Muscle layer of duodenum (tissue), 2 donors: ENCODE data around the gene SUPT3H.
"Not testable (repeated sequence)": the region's sequence is repeated elsewhere in the genome, so short reads cannot be mapped to it uniquely, and the experiment has no call there.

Experiments
- H3K27ac ChIP-seq: one replicate; pipeline ENCODE4 v1.7.0; 2013; ENCODE audit warnings: mild to moderate bottlenecking, low read length
- H3K27me3 ChIP-seq: one replicate; pipeline ENCODE4 v1.7.0; 2013; ENCODE audit warnings: low read depth, mild to moderate bottlenecking, control low read depth, low read length
- H3K36me3 ChIP-seq, 2 donors: one replicate each; pipeline ENCODE4 v1.7.0; 2013; ENCODE audit warnings: low read length in 2 of 2, control low read depth in 1 of 2, mild to moderate bottlenecking in 1 of 2; ENCODE audit not compliant: insufficient read depth in 2 of 2, control insufficient read depth in 1 of 2
- H3K4me1 ChIP-seq, 2 donors: one replicate each; pipeline ENCODE4 v1.7.0; 2013; ENCODE audit warnings: low read length in 2 of 2, mild to moderate bottlenecking in 2 of 2, control low read depth in 1 of 2, moderate library complexity in 1 of 2; ENCODE audit not compliant: insufficient read depth in 2 of 2, control insufficient read depth in 1 of 2
- H3K4me3 ChIP-seq, 2 donors: one replicate each; pipeline ENCODE4 v1.7.0; 2013; ENCODE audit warnings: low read length in 2 of 2, low read depth in 1 of 2, mild to moderate bottlenecking in 1 of 2
- H3K9me3 ChIP-seq, 2 donors: one replicate each; pipeline ENCODE4 v1.7.0; 2013; ENCODE audit warnings: low read length in 2 of 2, control low read depth in 1 of 2, mild to moderate bottlenecking in 1 of 2; ENCODE audit not compliant: control insufficient read depth in 1 of 2
- donor health status: healthy.

SUPT3H gene

GRCh38 chr6:45047573-45047972 lies 330.2 kb downstream of the SUPT3H start:
- Histone ChIP-seq H3K9me3 (no peaks in the 10 kb centered on the region), H3K27ac (no peak overlapping the region), H3K36me3 (no peaks in the 10 kb centered on the region), H3K4me1 (no peaks in the 10 kb centered on the region), H3K27me3 (no peaks in the 10 kb centered on the region), H3K4me3 (no peak overlapping the region)

GRCh38 chr6:45045253-45045601 lies 332.5 kb downstream of the SUPT3H start:
- no peaks in the 10 kb centered on the region for H3K36me3 ChIP-seq
- no peak overlapping the region for H3K4me3 ChIP-seq
- H3K4me1 ChIP-seq = no peaks in the 10 kb centered on the region
- no peaks in the 10 kb centered on the region for H3K9me3 ChIP-seq
- H3K27me3 ChIP-seq = no peaks in the 10 kb centered on the region
- H3K27ac ChIP-seq = no peak overlapping the region

GRCh38 chr6:45044510-45045252 lies 333.1 kb downstream of the SUPT3H start:
- no peaks in the 10 kb centered on the region for H3K4me1 ChIP-seq
- no peak overlapping the region for H3K4me3 ChIP-seq
- no peaks in the 10 kb centered on the region for H3K9me3 ChIP-seq
- H3K27ac ChIP-seq = no peak overlapping the region
- H3K36me3 ChIP-seq = no peaks in the 10 kb centered on the region
- H3K27me3 ChIP-seq = no peaks in the 10 kb centered on the region

GRCh38 chr6:45044086-45044485 lies 333.6 kb downstream of the SUPT3H start:
- no peak overlapping the region for H3K27ac ChIP-seq
- no peaks in the 10 kb centered on the region for H3K9me3 ChIP-seq
- no peaks in the 10 kb centered on the region for H3K4me1 ChIP-seq
- H3K4me3 ChIP-seq = no peak overlapping the region
- H3K27me3 ChIP-seq = no peaks in the 10 kb centered on the region
- H3K36me3 ChIP-seq = no peaks in the 10 kb centered on the region

GRCh38 chr6:45042673-45043072 lies 335.1 kb downstream of the SUPT3H start:
- H3K36me3 ChIP-seq, H3K9me3 ChIP-seq: not testable (repeated sequence)

GRCh38 chr6:45038226-45038625 lies 339.5 kb downstream of the SUPT3H start:
- H3K4me3 ChIP-seq = no peak overlapping the region
- H3K27me3 ChIP-seq = no peaks in the 10 kb centered on the region
- H3K27ac ChIP-seq = no peak overlapping the region
- H3K36me3 ChIP-seq = no peaks in the 10 kb centered on the region
- no peaks in the 10 kb centered on the region for H3K9me3 ChIP-seq
- H3K4me1 ChIP-seq = no peaks in the 10 kb centered on the region

More at GRCh38 chr6:45042673-45043072, 335.1 kb downstream of the SUPT3H start:
- H3K27ac ChIP-seq, H3K27me3 ChIP-seq, H3K4me3 ChIP-seq, H3K4me1 ChIP-seq: not testable (repeated sequence)

GRCh38 chr6:45036103-45036502 lies 341.6 kb downstream of the SUPT3H start:
- Histone ChIP-seq H3K4me3 (no peak overlapping the region), H3K27me3 (no peaks in the 10 kb centered on the region)

GRCh38 chr6:45032426-45032825 lies 345.3 kb downstream of the SUPT3H start:
- Histone ChIP-seq H3K4me1 (no peaks in the 10 kb centered on the region), H3K27ac (no peak overlapping the region), H3K9me3 (peaks cover 0 to 3% of the 10 kb centered on the region in 2 donors), H3K36me3 (no peaks in the 10 kb centered on the region), H3K27me3 (no peaks in the 10 kb centered on the region), H3K4me3 (no peak overlapping the region)

More at GRCh38 chr6:45036103-45036502, 341.6 kb downstream of the SUPT3H start:
- no peaks in the 10 kb centered on the region for H3K36me3 ChIP-seq
- H3K27ac ChIP-seq = no peak overlapping the region
- no peaks in the 10 kb centered on the region for H3K9me3 ChIP-seq
- no peaks in the 10 kb centered on the region for H3K4me1 ChIP-seq

GRCh38 chr6:45031601-45032000 lies 346.1 kb downstream of the SUPT3H start:
- Histone ChIP-seq H3K27ac (no peak overlapping the region), H3K4me1 (no peaks in the 10 kb centered on the region), H3K36me3 (no peaks in the 10 kb centered on the region), H3K9me3 (peaks cover 0 to 10% of the 10 kb centered on the region in 2 donors), H3K4me3 (no peak overlapping the region), H3K27me3 (no peaks in the 10 kb centered on the region)

GRCh38 chr6:45027126-45027525 lies 350.6 kb downstream of the SUPT3H start:
- Histone ChIP-seq H3K27ac (no peak overlapping the region), H3K27me3 (no peaks in the 10 kb centered on the region), H3K4me1 (no peaks in the 10 kb centered on the region), H3K36me3 (no peaks in the 10 kb centered on the region), H3K4me3 (no peak overlapping the region), H3K9me3 (peaks cover 0 to 10% of the 10 kb centered on the region in 2 donors)

DNA sequence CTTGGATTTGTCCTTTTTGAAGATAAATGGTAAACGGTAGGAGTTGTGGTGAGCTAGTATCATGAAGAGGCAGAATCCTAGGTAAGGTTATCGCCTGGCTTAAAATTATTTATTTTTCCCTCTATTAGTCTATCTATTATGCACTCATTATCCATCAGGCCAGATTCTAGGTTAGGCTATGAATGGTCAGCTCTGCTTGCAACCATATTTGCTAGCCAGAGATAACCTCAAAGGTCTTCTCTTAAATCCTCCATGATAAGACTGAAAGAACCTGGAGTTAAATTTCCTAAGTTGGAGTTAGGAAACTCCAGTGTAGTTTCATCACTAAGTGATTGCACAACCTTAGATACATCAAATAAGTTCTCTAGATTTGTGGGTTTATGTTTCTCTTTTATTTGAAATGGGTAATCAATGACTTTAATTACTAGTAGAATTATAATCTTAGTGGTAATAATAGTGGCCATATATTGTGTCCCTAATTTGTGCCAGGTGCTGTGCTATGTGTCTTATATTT lies 351.7 kb downstream of the SUPT3H start:
- no peak overlapping the region for H3K27ac ChIP-seq
- peaks cover 0 to 10% of the 10 kb centered on the region in 2 donors for H3K9me3 ChIP-seq
- H3K36me3 ChIP-seq = no peaks in the 10 kb centered on the region
- H3K27me3 ChIP-seq = no peaks in the 10 kb centered on the region
- H3K4me3 ChIP-seq = no peak overlapping the region
- no peaks in the 10 kb centered on the region for H3K4me1 ChIP-seq

DNA sequence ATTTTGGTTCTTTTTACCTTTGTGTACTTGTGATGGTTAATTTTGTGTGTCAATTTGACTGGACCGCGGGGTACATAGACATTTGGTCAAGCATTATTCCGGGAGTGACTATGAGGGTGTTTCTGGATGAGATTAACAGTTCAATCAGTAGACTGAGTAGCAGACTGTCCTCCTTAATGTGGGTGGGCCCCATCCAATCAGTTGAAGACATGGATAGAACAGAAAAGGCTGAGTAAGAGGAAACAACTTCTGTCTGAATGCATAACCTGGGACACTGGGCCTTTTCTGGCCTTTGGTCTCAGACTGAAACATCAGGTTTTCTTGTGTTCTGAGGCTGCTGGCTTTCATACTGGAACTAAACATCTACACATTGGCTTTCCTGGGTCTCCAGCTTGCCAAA lies 353.1 kb downstream of the SUPT3H start:
- Histone ChIP-seq H3K27me3 (no peaks in the 10 kb centered on the region), H3K4me3 (no peak overlapping the region), H3K36me3 (no peaks in the 10 kb centered on the region), H3K27ac (no peak overlapping the region), H3K4me1 (no peaks in the 10 kb centered on the region), H3K9me3 (peaks cover 0 to 10% of the 10 kb centered on the region in 2 donors)
